Fibroblast of peridontal ligament (primary cell): Measurements from ENCODE around the gene VPS11.
"Not testable (repeated sequence)": the region's sequence is repeated elsewhere in the genome, so short reads cannot be mapped to it uniquely, and the experiment has no call there.

Source experiments
- DNase-seq: peaks from one replicate; pipeline ENCODE4 v3.0.0-alpha.2; 2010; ENCODE audit errors: extremely low read depth

VPS11 gene

DNA sequence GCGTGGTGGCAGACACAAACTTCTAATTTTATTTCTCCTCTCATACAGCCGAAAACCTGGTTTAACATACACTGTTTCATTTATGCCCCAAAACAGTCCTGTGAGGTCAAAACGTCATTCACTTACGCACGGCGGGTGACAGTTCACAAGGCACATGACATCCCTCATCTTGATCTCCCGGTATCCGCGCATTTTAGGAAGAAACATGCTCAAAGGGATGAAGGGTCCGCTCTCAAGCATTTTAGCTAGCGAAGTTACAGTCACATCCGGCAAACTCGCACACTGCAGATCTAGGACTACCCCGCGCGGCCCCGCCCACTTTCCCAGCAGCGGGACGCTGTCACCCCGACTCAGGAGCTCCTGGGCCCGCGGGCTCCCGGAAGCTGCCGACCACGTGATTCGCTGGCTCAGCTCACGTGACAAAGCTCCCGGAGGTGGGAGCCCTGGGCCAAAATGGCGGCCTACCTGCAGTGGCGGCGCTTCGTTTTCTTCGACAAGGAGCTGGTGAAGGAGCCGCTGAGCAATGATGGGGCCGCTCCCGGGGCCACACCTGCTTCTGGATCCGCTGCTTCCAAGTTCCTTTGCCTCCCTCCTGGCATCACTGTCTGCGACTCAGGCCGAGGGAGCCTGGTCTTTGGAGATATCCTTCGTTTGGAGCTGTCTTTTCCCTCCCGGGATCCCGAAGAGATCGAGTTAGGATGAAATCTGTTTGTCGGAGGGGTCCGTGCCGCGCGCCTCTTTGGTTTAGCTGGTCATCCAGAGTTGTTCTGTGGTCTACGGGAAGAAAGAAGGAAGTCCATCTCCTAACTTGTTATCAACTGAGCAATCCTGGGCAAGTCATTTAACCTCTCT, at the start of gene VPS11:
Gene VPS11 (plus strand): TSS at position 448 of the 852 bp plus-strand sequence. CDS start 6 bp downstream, at position 454.
- peak; percentile 94 for DNase-seq

DNA sequence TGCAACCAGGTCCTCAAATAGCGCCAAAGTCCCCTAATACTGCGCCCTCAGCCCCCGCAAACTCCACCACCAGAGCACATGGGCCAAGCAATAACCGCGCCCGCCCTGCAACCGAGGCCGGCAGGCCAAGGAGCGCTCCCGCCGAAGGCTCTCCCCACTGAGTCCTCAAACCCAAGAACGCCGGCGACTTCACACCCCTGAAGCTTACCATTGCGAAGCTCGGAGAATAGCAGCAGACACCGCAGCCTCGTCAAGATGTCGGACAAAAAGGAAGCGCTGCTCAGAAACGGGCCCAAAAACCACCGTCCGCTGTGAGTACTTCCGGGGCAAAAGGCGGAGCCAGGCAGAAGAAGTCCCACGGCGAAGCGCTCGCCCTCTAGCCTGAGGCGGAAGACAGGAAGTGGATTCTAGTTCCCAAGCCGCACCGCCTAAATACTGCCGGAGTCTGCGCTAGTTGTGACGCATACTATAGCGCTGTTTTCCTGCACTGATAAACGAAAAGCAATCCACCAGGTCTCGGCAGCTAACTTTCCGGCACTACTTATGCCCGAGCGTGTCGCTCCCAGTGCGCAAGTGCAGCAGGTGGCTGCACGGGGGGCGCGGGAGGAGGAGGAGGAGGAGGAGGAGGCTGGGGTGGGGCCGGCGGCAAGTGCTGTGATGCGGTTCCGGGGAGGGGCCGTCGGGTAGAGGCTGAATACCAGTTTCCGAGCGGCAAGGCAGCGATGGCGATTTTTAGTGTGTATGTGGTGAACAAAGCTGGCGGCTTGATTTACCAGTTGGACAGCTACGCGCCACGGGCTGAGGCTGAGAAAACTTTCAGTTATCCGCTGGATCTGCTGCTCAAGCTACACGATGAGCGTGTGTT, 49.3 kb upstream of the VPS11 start, which contains the start of the genes RPS25 and TRAPPC4:
Gene RPS25 (minus strand): TSS at position 270 of the 865 bp plus-strand sequence. CDS start 59 bp downstream, at position 211.
Gene TRAPPC4 (plus strand): TSS at position 693 of the 865 bp plus-strand sequence. CDS start 30 bp downstream, at position 723.
- DNase-seq, result peak; percentile 94

DNA sequence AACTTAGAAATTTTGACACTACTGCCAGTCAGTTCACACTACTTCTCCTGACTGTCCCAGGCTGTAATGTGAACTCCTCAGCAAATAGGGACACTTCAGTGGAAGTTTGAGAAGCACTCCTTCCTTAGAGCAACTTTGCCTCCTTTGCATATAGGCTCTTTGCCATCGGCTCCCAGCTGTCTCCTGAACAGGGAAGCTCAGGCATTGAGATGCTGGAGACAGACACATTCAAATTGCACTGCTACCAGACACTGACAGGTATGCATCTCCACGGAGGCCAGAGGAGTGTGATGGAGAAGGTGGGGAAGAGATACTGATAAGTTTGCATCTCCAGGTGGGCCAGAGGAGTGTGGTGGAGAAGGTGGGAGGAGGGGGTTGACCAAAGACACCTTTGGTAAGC, 47.6 kb upstream of the VPS11 start:
- DNase-seq, result no peak

DNA sequence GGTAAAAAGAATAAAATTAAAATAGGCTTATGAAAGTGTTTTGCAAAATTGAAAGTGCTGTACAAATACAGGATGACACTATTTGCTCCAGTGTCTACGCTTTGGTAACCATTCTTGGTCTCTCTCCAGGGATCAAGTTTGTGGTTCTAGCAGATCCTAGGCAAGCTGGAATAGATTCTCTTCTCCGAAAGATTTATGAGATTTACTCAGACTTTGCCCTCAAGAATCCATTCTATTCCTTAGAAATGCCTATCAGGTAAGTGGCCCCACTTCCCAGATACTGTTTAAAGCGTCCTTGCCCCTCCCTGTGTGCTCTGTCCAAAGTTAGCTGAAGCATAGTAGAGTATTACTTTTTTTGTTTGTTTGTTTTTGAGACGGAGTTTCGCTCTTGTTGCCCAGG, 46.0 kb upstream of the VPS11 start:
- DNase-seq, result no peak

DNA sequence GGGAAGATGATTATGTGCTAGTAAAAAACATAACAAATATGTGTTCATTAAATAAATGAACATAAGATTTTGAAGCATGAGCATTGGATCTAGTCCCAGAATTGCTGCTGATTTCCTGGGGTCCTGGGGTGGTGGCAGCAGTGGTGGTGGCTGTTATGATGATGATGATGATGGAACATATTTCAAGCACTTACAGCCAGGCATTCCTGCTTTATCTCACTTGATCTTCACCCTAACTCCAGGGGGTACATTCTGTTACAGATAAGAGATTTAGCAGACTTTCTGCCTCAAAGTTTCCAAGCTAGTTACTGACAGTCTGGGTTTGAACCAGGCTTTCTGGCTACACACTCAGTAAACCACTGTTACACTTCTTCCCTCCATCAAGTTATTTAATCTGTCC, 43.9 kb upstream of the VPS11 start:
- DNase-seq, result no peak

DNA sequence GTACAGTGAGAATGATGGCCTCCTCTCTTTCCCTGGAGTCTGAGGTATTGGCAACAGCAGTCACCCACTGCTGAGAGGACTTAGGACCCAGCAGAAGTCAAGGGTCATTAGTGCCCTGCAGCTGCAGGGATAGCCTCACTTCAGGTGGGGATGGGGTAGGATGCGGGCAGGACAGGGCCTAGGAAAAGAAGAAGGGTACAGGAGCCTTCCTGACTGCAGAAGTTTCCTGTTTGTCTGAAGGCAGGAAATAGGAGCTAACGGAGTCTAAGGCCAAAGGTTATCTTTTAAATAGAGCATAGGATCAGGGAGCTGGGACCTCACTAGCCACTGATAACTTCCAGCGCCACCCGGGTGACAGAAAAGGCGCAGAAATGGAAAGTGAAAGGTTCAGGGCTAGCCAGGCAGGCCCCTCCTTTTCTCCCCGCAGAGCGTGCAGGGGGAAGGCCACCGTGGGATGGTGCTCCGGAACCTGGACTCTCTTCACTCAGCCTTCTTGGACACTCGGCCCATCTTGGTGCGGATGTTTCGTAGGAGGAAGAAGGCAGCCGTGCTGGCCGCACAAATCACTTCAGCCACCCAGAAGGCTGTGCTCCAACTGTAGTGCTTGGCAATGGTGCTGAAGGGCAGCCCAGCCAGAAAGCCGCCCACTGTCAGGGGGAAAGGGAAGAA, 43.1 kb upstream of the VPS11 start:
- DNase-seq, result no peak

DNA sequence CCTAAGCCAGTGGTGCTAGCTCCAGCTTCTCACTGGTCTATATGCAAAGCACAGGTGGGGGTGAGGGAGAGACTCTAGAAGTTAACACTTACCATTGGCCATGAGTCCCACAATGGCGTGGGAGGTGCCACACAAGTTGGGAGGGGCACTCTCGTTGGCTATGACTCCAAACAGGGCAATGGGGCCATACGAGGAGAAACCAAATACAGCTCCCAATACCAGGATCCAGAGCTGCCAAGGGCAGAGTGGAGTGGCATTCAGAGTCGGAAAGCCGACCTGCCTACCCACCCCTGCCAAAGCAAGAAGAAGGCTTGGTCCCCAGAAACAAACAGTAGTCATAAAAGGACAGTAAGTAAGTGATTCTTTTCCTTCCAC, 42.5 kb upstream of the VPS11 start:
- DNase-seq, result no peak

DNA sequence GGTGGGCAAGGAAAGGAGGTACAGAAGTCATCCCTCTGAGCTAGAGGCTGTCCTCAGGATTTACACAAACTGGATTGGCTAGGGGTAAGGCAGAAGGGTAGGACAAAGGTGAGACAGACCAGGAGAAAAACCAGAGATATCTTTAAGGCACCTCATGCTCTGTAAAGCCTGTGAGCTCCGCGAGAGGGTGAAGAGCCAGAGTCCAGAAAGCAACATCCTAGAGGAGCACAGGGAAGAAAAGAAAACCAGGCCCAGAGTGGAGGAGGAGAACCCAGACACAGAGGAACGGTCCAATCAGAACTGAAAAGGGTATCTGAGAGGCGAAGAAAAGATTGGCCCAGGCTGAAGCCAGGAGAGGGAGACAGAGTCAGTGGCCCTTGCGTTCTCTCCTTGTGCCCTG, 42.1 kb upstream of the VPS11 start:
- no peak for DNase-seq

DNA sequence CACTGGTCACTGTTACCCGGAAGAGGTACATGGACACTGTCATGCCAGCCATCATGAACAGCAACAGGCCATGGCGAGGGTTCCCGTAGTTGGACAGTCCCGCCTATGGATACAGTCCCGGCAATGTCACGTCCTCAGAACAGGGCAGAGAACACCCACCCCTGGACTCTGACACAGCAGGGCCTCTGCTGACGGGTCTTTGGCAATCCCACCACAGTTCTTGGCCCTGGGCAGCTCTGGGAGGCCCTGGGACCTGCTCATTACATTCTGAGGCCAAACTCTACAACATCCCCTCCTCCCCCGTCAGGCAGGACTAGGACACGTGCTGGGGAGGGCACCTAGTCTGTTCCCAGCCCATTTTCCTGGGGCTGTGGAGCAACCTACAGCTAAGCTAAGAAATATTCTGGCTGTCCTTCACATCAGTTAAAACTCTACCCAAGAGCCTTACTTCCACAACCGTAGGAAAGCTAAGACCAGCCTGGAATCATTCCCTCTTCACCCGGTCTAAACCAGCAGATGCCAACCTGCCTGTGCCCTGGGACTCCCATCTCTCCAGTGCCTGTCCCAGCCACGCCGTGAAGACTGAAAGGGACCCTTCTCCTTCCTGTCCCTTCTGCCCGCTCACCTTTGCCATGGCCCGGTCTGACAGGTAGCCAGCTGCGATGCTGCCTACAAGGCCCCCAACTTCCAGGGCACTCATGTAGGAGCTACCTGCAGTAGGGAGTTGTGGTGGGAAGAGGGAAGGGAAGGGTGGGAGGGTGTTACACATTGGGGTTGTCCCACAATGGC, 41.4 kb upstream of the VPS11 start:
- no peak for DNase-seq

DNA sequence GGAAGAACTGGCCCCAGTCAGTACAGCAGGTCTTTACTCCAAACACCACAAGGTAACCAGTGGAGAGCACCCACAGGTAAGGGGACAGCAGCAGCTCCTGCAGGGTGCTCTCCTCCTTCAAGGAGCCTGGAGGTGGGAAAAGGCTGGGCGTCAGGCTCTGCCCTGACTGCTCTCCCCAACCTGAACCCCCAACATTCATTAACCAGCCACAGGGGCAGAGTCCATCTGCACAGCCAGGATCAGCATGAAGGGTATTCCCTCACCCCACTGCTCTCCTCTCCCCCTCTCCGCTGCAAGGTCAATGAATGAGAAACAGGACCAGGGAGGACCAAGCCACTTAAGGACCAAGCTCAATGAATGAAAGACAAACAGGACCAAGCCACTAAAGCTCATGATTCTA, 40.6 kb upstream of the VPS11 start:
- DNase-seq, result no peak

DNA sequence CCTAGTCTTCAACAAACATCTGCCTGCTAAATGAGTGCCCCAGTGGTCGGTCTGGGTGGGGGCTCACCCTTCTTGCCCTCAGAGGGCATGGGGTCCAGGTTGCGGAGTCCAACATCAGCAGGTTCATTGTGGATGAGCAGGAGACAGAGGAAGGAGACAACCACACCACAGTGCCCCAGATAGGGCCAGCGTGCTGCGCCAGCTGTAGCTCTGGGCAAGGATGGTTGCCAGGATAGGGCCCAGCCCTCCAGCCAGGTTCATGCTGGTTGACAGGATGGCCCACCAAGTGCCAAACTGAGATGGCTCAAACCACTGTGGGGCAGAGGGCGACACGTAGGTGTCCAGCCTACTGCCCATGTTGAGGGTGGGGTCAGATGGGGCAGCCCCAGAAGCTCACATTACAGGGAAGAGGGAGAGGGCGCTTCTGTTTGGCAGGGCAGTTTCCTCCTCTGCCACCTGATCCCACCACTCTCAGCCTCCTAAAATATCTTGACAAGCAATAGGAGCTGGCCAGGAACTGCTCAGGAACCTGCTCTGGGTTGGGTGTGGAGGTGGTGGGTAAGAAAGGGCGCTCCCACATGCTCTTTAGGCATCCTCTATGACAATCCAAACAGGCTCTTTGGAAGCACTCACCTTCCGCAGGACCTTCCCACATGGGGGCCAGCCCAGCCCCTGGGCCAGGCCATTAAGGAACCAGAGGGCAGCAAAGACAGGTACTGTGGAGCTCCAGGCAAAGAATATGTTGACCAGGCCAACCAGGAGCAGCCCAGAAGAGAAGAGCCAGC, 39.9 kb upstream of the VPS11 start:
- no peak for DNase-seq

DNA sequence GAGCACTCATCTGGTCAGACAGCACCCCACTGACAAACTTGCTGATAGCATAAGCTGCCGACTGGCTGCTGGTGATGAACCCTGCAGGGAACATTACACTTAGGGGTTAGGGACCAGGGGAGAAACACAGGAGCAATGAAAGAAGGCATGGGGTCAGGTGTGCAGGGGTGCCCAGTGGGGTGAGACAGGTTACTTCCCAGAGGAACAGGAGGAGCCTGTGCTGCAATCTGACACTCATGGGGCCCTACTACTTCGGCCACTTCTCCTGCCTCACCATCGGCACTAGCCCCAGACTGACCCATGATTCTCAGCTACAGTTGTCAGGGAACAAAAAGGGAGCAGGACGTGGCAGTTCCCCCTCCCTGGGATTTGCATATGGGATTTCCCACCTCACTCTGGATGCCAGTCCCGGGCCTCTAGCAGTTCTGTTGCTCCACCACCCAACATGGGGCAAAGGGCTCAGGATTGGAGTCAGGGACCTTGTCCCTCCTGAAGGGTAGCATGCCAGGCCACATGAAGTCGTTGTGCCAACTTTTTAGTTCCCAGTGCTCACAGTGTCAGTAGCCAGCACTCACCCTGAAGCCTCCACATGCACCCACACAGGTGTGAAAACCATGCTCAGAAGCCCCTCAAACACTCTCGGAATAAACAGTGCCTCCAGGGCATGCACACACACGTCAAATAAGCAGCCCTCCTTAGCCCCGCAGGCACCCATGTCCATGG, 39.1 kb upstream of the VPS11 start:
- DNase-seq, result no peak

DNA sequence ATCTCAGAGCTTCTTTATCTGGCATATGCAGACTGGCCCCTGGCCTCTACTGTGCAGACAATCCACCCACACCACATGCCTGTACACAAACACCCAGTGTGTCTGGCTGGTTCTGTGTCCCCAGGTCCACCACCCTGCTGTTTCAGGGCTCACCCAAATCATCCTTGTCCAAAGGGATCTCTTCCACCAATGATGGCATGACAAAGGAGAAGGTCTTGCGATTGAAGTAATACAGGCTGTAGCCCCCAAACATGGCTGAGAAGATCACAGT, 38.6 kb upstream of the VPS11 start:
- no peak for DNase-seq

DNA sequence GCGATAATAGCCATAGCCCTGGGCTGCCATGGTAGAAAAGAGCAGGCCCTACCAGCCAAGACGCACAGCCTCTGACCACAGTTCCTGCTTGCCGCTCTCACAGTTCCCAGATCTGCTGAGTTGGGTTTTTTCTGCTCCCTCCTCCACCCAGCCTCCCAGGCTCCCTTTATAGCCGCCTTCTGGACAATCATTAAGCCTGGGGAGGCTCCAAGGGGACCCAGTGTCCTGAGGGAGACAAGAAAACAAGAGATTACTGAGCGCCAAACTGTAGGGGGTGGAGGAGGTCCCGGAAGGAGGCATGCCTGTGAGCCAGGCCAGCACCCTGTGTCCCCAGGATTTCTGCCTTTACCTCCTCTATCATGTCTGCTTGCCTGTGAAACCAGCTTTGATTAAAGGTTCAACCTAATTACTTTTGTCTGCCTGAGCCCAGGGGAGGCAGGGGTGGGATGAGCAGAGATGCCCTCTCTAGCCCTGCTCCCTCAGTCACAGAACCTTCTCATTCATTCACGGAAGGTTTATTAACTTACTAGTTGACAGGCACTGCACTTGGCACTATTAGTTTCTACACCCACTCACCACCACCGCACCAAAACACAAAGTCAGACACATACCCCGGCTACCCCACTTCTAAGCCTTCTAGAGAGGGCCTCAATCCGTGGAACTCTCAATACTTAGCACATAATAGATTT, 38.1 kb upstream of the VPS11 start:
- DNase-seq, result peak; percentile 6

DNA sequence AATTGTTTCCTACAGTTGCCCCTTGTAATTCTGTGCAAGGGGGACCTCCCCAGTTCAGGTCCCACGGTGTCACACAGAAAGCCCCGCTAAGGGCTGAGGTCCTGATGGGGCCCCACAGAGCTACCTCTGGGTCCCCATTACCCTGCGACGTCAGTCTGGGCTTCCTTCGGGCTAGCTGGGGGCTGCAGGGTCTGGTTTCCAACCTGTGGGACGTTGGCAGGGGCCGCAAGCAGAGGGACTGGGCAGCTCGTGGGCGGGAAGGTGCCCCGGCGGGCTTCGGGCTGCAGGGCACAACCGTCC, 37.6 kb upstream of the VPS11 start:
- no peak for DNase-seq

DNA sequence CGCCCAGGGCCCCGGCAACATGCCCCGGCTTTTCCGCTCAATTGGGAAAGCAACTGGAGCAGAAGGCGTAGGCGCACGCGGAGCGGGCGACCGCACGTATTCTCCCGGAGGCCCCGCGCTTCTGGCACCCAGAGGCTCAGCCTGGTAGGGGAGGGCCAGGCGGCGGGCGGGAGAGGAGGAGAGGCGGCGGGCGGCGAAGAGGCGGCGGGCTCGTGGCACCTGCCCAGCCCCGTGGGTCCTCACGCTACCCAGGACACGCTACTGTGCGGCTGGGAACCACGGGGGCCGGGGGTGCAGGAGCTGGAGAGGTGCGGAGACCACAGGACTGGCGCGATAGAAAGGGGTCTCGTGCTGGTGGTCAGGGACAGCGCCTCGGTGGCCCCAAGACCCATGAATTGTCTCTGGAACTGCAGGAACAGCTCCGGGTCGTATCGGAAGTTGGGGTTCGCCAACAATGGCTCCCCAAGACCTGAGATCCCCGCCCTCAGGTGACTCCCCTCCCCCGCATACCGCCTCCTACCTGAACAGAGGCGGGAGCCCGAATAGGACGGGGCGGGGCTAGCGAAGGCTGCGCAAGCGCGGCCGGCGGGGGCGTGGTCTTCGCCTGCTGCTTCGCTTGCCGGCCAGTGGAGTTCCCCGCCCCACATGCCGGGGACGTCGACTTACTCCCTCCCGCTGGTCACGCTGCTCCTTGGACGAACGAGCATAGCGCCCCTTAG, 37.1 kb upstream of the VPS11 start, which contains the start of gene SLC37A4:
Gene SLC37A4 (minus strand): TSS at position 549 of the 719 bp plus-strand sequence.
- DNase-seq, result peak; percentile 95

DNA sequence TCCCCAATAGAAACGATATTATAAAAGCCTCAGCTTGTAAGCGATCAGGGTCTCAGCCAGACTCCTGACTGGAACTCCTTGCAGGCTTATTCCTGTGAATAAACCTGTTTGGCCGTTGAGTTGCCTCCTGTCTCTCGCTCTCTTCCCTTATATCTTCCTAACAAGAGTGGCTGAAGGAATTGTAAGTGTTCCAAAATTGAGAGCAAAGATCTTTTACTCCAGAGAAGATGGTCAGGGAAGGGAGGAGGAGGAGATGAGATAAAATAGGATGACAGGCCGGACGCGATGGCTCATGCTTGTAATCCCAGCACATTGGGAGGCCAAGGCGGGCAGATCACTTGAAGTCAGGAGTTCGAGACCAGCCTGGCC, 35.7 kb upstream of the VPS11 start:
- no peak for DNase-seq

DNA sequence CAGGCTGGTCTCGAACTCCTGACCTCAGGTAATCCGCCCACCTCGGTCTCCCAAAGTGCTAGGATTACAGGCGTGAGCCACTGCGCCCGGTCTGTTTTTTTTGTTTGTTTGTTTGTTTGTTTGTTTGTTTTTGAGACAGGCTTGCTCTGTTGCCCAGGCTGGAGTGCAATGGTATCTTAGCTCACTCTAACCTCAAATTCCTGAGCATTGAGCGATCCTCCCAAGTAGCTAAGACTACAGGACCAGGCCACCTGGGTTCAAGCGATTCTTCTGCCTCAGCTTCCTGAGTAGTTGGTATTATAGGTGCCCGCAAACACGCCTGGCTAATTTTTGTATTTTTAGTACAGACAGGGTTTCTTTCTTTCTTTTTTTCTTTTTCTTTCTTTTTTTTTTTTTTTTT, 34.2 kb upstream of the VPS11 start:
- DNase-seq, result not testable (repeated sequence)

DNA sequence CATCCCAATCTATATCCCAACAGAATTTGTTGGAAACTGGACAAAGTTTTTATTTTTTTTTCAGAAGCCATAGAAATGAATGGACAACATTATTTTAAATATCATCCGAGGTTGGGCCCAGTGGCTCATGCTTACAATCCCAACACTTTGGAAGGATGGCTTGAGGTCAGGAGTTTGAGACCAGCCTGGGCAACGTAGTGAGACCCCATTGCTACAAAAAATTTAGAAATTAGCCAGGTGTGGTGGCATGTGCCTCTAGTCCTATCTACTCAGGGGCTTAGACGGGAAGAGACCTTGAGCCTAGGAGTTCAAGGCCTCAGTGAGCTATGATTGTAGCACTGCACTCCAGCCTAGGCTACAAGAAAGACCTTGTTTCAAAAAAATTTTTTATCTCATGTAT, 32.8 kb upstream of the VPS11 start:
- no peak for DNase-seq
